ENCODE data around the gene STPG4.
"Not testable (repeated sequence)": the region's sequence is repeated elsewhere in the genome, so short reads cannot be mapped to it uniquely, and the experiment has no call there.

The STPG4 gene

GRCh38 chr2:47124740-47125139, 30.4 kb downstream of the STPG4 start:
- DNase-seq: not testable (repeated sequence)

- not testable (repeated sequence) for DNase-seq
Measured at GRCh38 chr2:47120424-47120823, 34.7 kb downstream of the STPG4 start.

- no peak for DNase-seq
Measured at GRCh38 chr2:47119001-47119400, 36.1 kb downstream of the STPG4 start.

- no peak for DNase-seq
Measured at GRCh38 chr2:47118581-47118980, 36.5 kb downstream of the STPG4 start.

- DNase-seq: no peak
Measured at GRCh38 chr2:47112665-47113435, 42.3 kb downstream of the STPG4 start.

- DNase-seq: no peak
Measured at GRCh38 chr2:47109680-47110079, 45.4 kb downstream of the STPG4 start.

GRCh38 chr2:47109007-47109375, 46.1 kb downstream of the STPG4 start:
- DNase-seq: no peak

- not testable (repeated sequence) for DNase-seq
Measured at GRCh38 chr2:47108267-47109006, 46.7 kb downstream of the STPG4 start.

- DNase-seq: not testable (repeated sequence)
Measured at GRCh38 chr2:47107201-47107600, 47.9 kb downstream of the STPG4 start.

GRCh38 chr2:47106231-47106630, 48.9 kb downstream of the STPG4 start:
- not testable (repeated sequence) for DNase-seq

GRCh38 chr2:47099712-47100111, 55.4 kb downstream of the STPG4 start:
- DNase-seq: not testable (repeated sequence)

GRCh38 chr2:47098953-47099352, 56.2 kb downstream of the STPG4 start:
- no peak for DNase-seq

- no peak for DNase-seq
Measured at GRCh38 chr2:47097563-47097962, 57.5 kb downstream of the STPG4 start.

- DNase-seq: no peak
Measured at GRCh38 chr2:47096451-47096850, 58.7 kb downstream of the STPG4 start.

- DNase-seq: no peak
Measured at GRCh38 chr2:47095349-47096020, 59.6 kb downstream of the STPG4 start.

- no peak for DNase-seq
Measured at GRCh38 chr2:47094511-47095142, 60.5 kb downstream of the STPG4 start.

- no peak for DNase-seq
Measured at GRCh38 chr2:47093626-47094025, 61.5 kb downstream of the STPG4 start.

GRCh38 chr2:47092465-47092864, 62.6 kb downstream of the STPG4 start:
- no peak for DNase-seq

GRCh38 chr2:47091118-47091517, 64.0 kb downstream of the STPG4 start:
- DNase-seq: no peak

- DNase-seq: no peak
Measured at GRCh38 chr2:47089083-47089464, 66.0 kb downstream of the STPG4 start.

- DNase-seq: no peak
Measured at GRCh38 chr2:47088371-47089082, 66.6 kb downstream of the STPG4 start.

- DNase-seq: no peak
Measured at GRCh38 chr2:47087051-47087450, 68.1 kb downstream of the STPG4 start.

GRCh38 chr2:47086571-47086970, 68.5 kb downstream of the STPG4 start:
- no peak for DNase-seq

All from T-helper 9 cell (primary cell).